UCSD-AML1 (cell line): Measurements from ENCODE around the gene ZNF3.

Experiments
- DNase-seq: peaks from one replicate; lab custom pipeline; 2025; ENCODE audit not compliant: unreplicated experiment; lab: John Stamatoyannopoulos, UW

ZNF3 gene

GRCh38 chr7:100057006-100057405, 24.5 kb downstream of the ZNF3 start:
- no peak for DNase-seq

DNA sequence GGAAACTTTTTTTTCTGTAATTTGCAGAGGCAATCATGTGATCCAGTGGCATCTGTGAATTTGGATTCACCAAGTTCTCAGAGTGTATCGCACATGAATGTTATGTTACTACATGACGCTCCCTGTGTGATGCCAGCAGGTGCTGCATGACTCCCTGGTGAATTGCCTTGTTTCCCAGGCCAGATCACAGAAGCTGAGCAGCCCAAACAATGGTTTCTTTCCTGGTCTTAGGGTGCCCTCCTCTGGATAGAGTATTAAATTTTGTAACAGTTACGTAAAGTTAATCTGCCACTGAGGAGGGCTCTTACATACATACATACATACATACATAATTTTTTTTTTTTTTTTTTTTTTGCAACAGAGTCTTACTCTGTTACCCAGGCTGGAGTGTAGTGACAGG, 28.3 kb downstream of the ZNF3 start:
- DNase-seq: peak; percentile 8

- DNase-seq: no peak
Measured at GRCh38 chr7:100051611-100052010, 29.9 kb downstream of the ZNF3 start.

- DNase-seq: peak; percentile 62
Measured at GRCh38 chr7:100049441-100050291, 31.9 kb downstream of the ZNF3 start, which contains the start of gene ZSCAN21. Gene ZSCAN21 (plus strand): TSS chr7:100049774. CDS start chr7:100057007, 7,233 bp downstream.

GRCh38 chr7:100048680-100049079, 32.8 kb downstream of the ZNF3 start:
- no peak for DNase-seq

GRCh38 chr7:100044718-100045117, 36.8 kb downstream of the ZNF3 start:
- DNase-seq: no peak

GRCh38 chr7:100040575-100040974, 40.9 kb downstream of the ZNF3 start:
- DNase-seq: no peak

GRCh38 chr7:100038326-100038725, 43.2 kb downstream of the ZNF3 start:
- no peak for DNase-seq

GRCh38 chr7:100035876-100036275, 45.6 kb downstream of the ZNF3 start:
- DNase-seq: no peak

- DNase-seq: no peak
Measured at GRCh38 chr7:100034871-100035510, 46.5 kb downstream of the ZNF3 start.

DNA sequence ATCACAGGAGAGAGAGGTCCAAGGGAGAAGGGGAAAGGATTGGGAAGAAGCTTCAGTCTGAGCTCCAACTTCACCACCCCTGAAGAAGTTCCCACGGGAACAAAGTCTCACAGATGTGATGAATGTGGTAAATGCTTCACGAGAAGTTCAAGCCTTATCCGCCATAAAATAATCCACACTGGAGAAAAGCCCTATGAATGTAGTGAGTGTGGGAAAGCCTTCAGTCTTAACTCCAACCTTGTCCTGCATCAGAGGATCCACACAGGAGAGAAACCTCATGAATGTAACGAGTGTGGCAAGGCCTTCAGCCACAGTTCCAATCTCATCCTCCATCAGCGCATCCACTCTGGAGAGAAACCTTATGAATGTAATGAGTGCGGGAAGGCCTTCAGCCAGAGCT, 48.0 kb downstream of the ZNF3 start:
- DNase-seq: no peak

DNA sequence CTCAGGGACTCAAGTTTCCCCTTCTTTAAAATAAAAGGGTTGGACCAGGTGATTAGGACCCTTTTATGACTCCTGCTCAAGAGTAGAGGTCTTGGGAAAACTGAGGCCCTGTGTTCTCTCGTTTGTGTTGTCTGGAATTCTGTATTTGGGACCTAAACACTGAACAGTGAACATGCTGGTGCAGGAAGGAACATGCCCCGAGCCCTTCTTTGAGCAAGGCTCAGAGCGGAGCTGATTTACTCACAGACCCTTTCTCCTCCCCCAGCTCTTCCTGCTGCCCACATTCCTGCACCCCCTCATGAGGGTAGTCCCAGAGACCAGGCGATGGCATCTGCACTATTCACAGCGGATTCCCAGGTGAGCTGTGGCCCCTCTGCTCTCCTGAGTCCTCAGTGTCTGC, 51.9 kb downstream of the ZNF3 start:
- no peak for DNase-seq

- no peak for DNase-seq
Measured at GRCh38 chr7:100027197-100027596, 54.3 kb downstream of the ZNF3 start.

DNA sequence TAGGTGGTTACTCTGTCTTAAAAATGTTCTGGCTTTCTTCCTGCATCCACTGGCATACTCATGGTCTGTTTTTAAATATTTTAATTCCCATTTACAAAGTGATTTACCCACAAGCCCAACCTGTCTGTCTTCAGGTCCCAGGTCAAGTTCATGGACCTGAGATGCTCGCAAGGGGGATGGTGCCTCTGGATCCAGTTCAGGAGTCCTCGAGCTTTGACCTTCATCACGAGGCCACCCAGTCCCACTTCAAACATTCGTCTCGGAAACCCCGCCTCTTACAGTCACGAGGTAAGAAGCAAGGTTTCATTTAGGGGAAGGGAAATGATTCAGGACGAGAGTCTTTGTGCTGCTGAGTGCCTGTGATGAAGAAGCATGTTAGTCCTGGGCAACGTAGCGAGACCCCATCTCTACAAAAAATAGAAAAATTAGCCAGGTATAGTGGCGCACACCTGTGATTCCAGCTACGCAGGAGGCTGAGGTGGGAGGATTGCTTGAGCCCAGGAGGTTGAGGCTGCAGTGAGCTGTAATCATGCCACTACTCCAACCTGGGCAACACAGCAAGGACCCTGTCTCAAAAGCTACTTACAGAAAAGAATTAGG, 57.4 kb downstream of the ZNF3 start:
- no peak for DNase-seq

GRCh38 chr7:100023526-100023925, 58.0 kb downstream of the ZNF3 start:
- DNase-seq: no peak

DNA sequence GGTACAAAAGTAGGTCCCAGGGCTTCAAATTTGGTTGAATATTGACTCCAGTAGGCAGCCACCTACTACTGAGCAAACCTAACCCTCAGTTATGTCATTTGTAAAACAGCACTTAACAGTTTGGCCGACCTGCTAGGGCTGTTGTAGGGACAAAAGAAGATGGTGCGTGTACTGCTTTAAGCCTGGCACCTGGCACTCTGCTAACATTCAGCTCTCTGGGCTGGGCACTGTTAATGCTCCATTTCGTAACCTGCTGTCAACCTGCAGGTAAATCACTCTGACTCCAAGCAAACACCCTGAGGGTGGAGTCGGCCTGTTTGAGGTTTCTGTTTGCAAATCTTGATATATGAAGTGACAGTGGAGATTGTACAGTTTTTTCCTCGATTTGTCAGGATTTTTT, 58.9 kb downstream of the ZNF3 start:
- DNase-seq: no peak

DNA sequence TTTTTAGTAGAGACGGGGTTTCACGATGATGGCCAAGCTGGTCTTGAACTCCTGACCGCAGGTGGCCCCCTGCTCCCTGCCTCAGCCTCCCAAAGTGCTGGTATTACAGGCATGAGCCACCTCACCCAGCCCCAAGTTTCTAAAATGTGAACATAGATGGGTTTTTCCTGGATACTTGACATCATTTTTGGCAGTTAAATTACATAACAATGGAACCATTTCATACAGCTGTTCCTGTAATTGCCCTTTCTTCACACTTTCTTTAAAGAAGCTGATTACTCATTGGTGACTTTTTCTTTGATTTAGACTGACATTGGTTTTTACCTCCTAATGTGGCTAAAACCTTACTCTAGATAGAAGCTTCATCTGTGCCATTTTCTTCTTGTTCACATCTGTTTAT, 60.2 kb downstream of the ZNF3 start:
- DNase-seq: no peak
